BE2C (cell line): ENCODE data around the gene ZBTB16.
A peak's percentile ranks its signal among the peaks of the same experiment; 100 is the strongest.

Experiments used
- DNase-seq: peaks from one replicate; pipeline ENCODE4 v3.0.0-alpha.2; 2020
- H3K27me3 ChIP-seq: fragments of 250-450 bp; sonication (Bioruptor Pico); 2 replicates; pipeline ENCODE4 v1.5.1; 2020; ENCODE audit warnings: mild to moderate bottlenecking
- H3K36me3 ChIP-seq: fragments of 250-450 bp; sonication (Bioruptor Pico); 2 replicates; pipeline ENCODE4 v1.5.1; 2020; ENCODE audit warnings: mild to moderate bottlenecking
- H3K4me1 ChIP-seq: fragments of 250-450 bp; sonication (Bioruptor Pico); 2 replicates; pipeline ENCODE4 v1.5.1; 2020
- H3K4me3 ChIP-seq: 2 replicates; pipeline ENCODE4 v1.5.1; 2011; ENCODE audit warnings: low read depth, low read length
- H3K9me3 ChIP-seq: fragments of 250-450 bp; sonication (Bioruptor Pico); 2 replicates; pipeline ENCODE4 v1.5.1; 2020
- TF ChIP-seq, protein P1 (sequence below): IDR thresholded peaks from 2 replicates; pipeline ENCODE4 v1.5.1; 2012; ENCODE audit warnings: mild to moderate bottlenecking, low read depth, low read length

Gene ZBTB16

DNA sequence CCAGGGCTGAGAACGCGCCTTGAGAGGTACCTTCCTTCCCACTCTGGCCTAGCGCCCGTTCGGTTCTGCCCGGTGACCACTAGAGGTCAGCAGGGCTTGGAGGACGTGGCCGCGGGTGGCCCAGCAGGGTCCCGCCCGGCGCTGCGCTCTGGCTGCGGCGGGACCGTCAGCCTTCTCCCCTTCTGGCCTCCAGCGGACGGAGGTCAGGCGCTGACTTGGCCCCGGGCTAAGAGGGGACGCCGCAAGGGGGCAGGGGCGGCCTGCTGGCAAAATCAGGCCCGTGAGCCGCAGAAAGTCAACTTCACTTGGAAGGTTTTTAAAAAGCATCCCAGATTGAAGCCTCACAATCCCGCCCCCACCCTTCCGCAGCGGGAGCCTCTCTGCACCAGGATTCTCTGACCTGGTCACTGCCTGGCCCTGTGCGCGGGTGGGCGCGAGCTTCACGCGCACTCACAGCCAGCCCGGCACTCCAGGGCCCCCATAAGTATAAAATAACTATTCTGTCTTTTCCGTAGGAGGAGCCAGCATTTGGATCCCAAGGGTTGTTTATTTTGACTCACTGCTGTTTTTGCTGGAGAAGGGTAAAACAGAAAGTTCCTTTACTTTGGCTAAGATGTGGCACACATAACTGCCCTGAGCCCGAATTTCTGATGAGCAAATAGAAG is 23.2 kb upstream of the ZBTB16 start:
- DNase-seq = peak; percentile 76
- Histone ChIP-seq H3K4me1 (no peaks in the 10 kb centered on the region; the same call in 1 of the 2 replicates), H3K36me3 (no peaks in the 10 kb centered on the region), H3K9me3 (no peaks in the 10 kb centered on the region), H3K27me3 (peaks cover 9% of the 10 kb centered on the region; the same call in 1 of the 2 replicates), H3K4me3 (peak overlapping the region; percentile 27)
- TF ChIP-seq, protein P1, sequence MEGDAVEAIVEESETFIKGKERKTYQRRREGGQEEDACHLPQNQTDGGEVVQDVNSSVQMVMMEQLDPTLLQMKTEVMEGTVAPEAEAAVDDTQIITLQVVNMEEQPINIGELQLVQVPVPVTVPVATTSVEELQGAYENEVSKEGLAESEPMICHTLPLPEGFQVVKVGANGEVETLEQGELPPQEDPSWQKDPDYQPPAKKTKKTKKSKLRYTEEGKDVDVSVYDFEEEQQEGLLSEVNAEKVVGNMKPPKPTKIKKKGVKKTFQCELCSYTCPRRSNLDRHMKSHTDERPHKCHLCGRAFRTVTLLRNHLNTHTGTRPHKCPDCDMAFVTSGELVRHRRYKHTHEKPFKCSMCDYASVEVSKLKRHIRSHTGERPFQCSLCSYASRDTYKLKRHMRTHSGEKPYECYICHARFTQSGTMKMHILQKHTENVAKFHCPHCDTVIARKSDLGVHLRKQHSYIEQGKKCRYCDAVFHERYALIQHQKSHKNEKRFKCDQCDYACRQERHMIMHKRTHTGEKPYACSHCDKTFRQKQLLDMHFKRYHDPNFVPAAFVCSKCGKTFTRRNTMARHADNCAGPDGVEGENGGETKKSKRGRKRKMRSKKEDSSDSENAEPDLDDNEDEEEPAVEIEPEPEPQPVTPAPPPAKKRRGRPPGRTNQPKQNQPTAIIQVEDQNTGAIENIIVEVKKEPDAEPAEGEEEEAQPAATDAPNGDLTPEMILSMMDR = peak; percentile 83

GRCh38 chr11:114036958-114037357 is 22.6 kb upstream of the ZBTB16 start:
- H3K27me3 ChIP-seq = peaks cover 9% of the 10 kb centered on the region; the same call in 1 of the 2 replicates
- H3K9me3 ChIP-seq = no peaks in the 10 kb centered on the region
- DNase-seq = no peak
- no peaks in the 10 kb centered on the region; the same call in 1 of the 2 replicates for H3K4me1 ChIP-seq
- H3K36me3 ChIP-seq = no peaks in the 10 kb centered on the region
- H3K4me3 ChIP-seq = no peak overlapping the region
- TF ChIP-seq, protein P1 = no peak

DNA sequence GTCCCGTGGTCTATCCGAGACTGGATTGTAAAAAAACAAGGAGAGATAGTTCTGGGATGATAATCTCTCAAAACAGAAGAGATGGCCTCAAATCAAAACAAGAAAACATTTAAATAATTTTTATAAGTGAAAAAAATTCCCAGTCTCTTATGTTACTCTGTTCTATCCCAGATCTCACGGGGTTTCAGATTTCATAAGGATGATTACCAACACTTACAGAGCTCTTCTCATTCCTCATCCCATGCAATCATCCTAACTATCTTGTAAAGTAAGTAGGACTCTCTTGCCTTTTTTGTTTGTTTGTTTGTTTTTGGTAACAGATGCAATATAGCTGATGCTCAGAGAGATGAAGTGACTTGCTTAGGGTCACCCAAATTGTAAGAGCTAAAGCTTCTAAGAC is 20.0 kb upstream of the ZBTB16 start:
- Histone ChIP-seq H3K27me3 (peaks cover 9% of the 10 kb centered on the region; the same call in 1 of the 2 replicates), H3K4me3 (no peak overlapping the region), H3K4me1 (no peaks in the 10 kb centered on the region; the same call in 1 of the 2 replicates), H3K9me3 (no peaks in the 10 kb centered on the region), H3K36me3 (no peaks in the 10 kb centered on the region)
- TF ChIP-seq, protein P1 = no peak
- no peak for DNase-seq

- peaks cover 10% of the 10 kb centered on the region; the same call in 1 of the 2 replicates for H3K27me3 ChIP-seq
- TF ChIP-seq, protein P1 = no peak
- no peaks in the 10 kb centered on the region for H3K36me3 ChIP-seq
- no peak for DNase-seq
- no peaks in the 10 kb centered on the region for H3K4me1 ChIP-seq
- no peak overlapping the region for H3K4me3 ChIP-seq
- H3K9me3 ChIP-seq = no peaks in the 10 kb centered on the region
These were observed 18.8 kb upstream of the ZBTB16 start for GRCh38 chr11:114040706-114041211.

- Histone ChIP-seq H3K36me3 (no peaks in the 10 kb centered on the region), H3K9me3 (no peaks in the 10 kb centered on the region), H3K4me3 (no peak overlapping the region), H3K27me3 (peaks cover 8% of the 10 kb centered on the region; the same call in 1 of the 2 replicates), H3K4me1 (no peaks in the 10 kb centered on the region)
- no peak for DNase-seq
- TF ChIP-seq, protein P1 = no peak
These were observed 17.3 kb upstream of the ZBTB16 start for GRCh38 chr11:114042234-114042633.
